NCI-H2107 (cell line): ENCODE results near the gene ROR1.
"Not testable (repeated sequence)": the region's sequence is repeated elsewhere in the genome, so short reads cannot be mapped to it uniquely, and the experiment has no call there.

ENCODE experiments used
- DNase-seq: peaks from one replicate; lab custom pipeline; 2025; lab: John Stamatoyannopoulos, UW

ROR1 gene

GRCh38 chr1:63824451-63824850 is 50.6 kb downstream of the ROR1 start:
- no peak for DNase-seq

- no peak for DNase-seq
These were observed 51.3 kb downstream of the ROR1 start for GRCh38 chr1:63825111-63825510.

GRCh38 chr1:63826246-63826861 is 52.5 kb downstream of the ROR1 start:
- not testable (repeated sequence) for DNase-seq

- no peak for DNase-seq
These were observed 53.8 kb downstream of the ROR1 start for GRCh38 chr1:63827411-63828321.

DNA sequence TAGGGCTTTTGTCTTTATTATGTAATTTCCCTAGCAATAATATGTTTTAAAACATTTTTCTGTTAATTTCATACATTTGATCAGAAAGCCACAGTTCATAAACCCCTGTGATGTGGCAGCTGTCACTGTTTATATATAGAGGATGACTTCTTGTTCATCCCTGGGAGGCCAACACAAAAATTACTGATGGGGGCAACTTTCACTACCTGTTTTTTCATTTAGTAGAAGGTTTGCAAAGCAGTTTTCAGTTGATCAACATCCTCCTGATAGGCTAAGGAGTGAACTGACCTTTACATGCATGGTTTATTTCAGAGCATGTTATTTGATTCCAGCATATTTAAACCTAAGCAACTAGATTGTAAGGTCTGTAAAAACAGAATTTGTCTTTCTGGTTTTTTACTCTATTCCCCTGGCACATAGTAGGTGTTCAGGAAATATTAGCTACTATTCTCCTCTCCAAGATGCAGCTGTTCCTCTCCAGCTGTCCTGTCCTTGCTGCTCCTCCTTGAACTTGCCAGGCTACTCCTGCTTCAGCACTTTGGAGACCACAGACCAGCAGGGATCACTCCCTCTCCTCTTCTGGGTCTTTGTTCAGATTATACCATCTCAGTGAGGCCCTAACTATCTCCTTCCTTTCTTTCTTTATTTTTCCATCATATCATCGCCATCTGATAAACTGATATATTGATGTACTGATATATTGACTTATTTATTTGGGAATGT is 54.7 kb downstream of the ROR1 start:
- no peak for DNase-seq

DNA sequence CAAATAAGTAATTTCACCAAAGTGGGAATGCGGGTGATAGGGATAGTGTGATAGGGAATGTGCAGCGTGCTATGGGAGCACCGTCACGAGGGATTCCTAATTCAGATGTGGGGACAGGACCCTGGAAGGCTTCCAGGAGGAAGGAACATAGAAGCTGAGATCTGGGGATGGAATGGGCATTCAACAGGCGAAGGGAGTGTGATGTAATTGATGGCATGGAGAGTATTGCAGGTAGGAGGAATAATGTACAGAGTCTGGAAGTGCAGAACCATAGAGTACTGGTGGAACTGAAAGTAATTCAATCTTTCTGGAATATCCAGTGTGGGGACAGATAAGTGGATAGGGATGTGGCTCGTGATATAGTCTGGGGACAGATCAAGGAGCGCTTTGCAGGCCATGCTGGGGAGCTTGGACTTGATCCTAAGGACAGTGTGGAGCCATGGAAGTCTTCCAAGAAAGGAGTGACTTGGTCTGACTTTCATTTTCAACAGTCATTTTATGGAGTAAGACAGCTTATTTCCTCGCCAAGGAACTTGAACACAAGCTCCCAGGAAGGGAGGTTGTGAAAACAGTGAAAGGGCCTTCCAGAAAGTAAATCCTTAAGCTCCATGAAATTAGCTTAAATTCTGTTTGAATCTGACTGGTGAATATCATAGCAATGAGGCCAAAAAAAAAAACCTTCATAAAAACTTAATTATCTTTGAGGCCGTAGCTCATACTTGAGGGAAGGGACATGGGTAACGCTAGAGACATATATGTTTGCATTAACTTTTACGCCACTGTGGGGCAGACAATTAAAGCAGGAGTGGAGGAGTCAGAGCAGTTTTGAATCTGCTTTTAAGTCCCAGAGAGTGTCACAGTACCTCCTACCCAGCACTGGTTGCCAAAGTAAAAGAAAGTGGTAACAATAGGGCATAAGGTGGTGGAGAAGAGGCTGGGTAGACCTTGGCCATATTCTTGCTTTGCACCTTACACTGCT is 55.8 kb downstream of the ROR1 start:
- no peak for DNase-seq

DNA sequence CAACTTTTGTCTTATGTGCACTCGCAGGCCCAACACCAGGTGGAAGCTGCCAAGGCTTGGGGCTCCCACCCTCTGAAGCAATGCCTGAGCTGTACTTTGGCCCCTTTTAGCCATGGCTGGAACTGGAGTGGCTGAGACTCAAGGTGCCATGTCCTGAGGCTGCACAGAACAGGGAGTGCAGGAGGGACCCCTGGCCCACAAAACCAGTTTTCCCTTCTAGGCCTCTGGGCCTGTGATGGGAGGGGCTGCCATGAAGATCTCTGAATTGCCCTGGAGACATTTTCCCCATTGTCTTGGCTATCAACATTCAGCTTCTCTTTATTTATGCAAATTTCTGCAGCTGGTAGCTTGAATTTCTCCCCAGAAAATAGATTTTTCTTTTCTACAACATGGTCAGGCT is 57.6 kb downstream of the ROR1 start:
- no peak for DNase-seq

GRCh38 chr1:63833363-63834119 is 59.7 kb downstream of the ROR1 start:
- DNase-seq = no peak

DNA sequence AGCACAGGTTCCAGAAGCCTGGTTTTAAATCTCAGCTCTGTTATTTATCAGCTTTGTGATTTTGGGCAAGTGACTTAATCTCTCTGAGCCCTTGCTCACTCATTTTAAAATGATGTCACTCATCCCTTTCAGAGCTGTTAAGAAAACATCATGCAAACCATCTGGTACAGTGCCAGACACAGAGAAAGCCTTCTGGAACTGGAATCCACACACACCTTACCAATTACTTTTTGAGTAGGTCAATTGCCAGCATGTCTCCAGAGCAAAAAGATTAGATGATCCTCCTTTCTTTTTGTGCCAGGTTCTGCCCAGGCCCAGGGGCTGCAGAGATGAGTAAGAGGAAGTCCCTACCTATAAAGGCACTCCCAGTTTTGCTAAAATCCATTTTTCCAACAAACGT is 61.3 kb downstream of the ROR1 start:
- no peak for DNase-seq

- DNase-seq = no peak
These were observed 62.6 kb downstream of the ROR1 start for GRCh38 chr1:63836374-63836773.

- no peak for DNase-seq
These were observed 63.0 kb downstream of the ROR1 start for GRCh38 chr1:63836830-63837229.

GRCh38 chr1:63843010-63843409 is 69.2 kb downstream of the ROR1 start:
- DNase-seq = no peak

DNA sequence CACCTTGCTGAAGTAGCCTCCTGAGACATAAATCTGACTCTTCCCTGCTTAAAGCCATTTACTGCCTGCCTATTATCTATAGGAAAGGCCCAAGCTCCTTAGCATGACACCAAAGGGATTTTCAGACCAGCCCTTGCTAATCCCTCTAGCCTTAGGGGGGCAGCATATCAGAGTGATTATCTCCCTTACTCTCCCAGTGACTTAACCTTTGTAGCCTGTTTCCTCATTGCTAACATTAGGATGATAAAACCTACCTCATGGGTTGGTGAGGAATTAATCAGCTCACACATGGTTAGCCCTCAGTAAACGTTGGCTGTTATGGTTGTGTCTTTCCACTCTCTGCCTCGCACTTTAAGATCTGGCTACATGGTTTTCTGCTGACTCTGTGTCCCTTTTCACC is 70.1 kb downstream of the ROR1 start:
- no peak for DNase-seq

GRCh38 chr1:63845346-63845745 is 71.5 kb downstream of the ROR1 start:
- no peak for DNase-seq

DNA sequence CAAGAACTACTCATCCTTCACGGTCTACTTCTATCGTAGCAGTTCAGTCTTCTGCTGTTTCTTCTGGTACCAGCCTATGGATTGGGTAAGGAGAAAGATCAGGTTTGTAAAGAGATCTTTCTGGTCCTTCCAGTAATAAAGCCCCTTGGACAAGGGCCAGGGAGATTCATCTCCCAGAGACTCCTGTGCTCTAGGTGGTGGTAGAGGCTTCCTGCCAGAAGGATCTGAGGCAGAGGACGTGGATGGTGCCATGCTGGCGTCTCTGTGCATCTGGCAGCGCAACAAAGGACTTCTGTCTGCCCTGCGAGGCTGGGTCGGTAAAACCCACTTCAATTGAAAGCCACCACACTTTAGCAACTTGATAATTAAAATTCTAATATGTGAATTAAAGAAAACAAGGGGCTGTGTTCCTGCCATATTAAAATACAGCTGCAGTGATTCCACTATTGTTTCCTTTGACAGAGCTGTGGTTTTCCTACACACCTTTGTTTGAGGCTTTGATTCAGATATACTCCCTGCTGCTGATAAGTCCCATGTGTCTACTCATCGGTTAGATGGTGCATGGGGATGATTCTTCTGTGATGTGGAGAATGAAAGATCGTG is 73.6 kb downstream of the ROR1 start:
- no peak for DNase-seq

DNA sequence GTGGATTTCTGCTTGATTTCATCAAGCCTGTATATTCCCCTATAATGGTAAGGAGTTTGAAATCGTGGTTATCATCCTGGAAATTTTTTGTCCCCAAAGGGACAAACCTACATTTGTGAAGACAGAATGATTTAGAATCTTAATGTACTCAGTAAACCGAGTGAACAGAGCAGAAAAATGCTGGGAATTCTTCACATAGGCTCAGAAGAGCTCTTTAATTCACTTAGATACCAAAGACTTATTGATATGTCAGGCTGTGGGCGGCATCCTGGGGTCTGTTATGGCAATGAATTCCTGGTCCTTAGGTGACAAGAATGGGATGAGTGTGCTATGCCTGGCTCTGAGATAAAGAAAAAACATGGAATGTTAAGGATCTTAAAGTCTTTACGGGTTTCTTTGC is 74.9 kb downstream of the ROR1 start:
- DNase-seq = no peak

DNA sequence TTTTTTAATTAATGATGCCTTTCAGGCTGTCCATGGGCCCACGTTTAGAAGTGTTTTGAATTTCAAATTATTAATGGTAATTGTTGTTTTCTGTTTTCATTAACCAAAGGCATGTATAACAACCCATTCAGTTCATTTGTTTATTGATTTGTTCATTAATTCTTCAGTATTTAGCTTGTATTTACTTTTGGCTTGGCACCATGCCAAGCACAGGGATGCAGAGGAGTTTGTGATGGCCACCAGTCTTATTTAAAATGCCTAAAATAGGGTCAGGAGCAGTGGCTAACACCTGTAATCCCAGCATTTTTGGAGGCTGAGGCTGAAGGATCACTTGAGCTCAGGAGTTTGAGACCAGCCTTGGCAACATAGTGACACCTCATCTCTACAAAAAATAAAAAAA is 75.3 kb downstream of the ROR1 start:
- DNase-seq = no peak

DNA sequence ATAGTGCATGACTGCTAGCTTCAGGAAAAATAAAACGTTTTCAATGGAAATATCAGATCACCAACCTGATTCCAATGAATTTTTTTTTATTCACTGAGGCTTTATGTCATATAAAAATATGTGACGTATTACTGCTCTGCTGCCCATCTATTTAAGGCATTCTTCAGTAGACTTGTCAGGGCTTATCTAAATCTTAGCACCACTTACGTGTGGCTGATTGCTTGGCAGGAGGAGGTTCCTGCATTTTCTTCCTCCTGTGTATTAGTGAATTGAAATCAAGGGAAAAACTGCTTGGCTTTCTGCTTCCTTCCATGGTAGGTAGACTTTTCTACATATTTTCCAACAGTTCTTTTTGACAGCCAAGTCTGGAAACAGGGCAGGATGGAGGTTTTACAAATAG is 80.3 kb downstream of the ROR1 start:
- DNase-seq = no peak

GRCh38 chr1:63855942-63856341 is 82.1 kb downstream of the ROR1 start:
- DNase-seq = no peak

GRCh38 chr1:63856924-63857323 is 83.1 kb downstream of the ROR1 start:
- no peak for DNase-seq

DNA sequence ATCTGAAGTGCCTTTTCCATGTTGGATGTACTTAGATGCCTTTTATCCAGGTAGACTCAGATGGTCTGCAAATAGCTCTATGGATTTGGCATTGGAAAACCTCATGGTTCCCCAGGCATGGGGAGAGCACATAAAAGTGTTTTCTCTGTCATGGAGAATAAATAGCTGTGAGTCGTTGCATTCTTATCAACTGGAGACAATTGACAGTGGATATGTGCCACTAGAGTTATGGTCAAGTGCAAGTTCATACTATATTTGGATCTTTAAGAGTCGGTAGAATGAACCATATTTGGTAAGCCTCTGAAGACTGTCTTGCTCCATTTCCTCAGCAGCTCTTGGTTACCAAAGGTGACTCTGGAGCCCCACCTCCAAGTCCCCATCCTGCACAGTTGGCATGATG is 83.7 kb downstream of the ROR1 start:
- DNase-seq = no peak
